Ramos (cell line): ENCODE results near the gene GNAI1.

Experiments used
- in situ Hi-C: fragments of 300-500 bp; cut with MboI; formaldehyde crosslinking; loops from one replicate; pipeline ENCODE4 v1.14.3; 2022; ENCODE audit warnings: low sequenced_read_pairs; ENCODE audit not compliant: unreplicated experiment

GNAI1 gene

DNA sequence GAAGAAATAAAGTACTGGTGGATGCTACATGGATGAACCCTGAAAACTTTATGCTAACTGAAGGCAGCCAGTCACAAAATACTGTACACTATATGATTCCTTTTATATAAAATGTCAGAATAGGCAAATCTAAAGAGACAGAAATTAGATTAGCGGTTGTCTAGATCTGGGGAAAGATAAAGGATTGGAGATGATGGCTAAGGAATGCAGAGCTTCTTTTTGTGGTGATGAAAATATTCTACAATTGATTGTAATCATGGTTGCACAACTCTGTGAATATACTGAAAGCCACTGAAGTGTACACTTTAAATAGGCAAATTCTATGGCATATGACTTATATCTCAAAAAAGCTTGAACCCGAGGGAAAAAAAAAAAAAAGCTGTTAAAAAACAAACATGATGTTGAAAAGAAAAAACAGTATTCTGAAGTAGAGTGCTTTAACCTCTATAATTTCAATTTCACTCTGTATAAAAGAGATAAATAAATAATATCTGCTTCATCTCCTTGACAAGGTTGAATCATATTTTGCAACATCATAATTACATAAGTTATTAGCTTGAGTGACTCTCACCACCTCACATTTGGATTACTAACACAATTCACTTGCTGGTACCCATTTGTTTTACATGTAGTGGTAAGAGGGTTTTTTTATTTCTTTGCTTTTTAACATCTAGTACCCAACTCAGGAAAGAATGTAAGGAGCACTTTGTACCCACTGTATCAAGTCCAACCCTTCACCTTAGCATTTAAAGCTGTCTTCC lies 2.8 kb upstream of the GNAI1 start:
- in situ Hi-C loops = no loop called here

DNA sequence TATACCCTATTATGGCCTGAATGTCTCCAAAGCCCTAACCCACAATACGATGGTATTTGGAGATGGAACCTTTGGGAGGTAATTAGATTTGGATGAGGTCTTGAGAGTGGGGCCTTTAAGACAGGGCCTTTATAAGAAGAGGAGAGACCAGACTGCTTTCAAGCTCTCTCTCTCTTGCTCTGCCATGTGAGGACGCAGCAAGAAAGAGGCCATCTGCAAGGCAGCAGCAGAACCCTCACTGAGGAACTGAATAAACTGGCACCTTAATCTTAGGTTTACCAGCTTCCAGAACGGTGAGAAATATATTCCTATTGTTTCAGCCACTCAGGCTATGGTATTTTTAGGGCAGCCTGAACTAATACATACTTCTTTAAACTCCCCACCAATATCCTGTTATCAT lies 2.0 kb upstream of the GNAI1 start:
- in situ Hi-C loops = no loop called here

DNA sequence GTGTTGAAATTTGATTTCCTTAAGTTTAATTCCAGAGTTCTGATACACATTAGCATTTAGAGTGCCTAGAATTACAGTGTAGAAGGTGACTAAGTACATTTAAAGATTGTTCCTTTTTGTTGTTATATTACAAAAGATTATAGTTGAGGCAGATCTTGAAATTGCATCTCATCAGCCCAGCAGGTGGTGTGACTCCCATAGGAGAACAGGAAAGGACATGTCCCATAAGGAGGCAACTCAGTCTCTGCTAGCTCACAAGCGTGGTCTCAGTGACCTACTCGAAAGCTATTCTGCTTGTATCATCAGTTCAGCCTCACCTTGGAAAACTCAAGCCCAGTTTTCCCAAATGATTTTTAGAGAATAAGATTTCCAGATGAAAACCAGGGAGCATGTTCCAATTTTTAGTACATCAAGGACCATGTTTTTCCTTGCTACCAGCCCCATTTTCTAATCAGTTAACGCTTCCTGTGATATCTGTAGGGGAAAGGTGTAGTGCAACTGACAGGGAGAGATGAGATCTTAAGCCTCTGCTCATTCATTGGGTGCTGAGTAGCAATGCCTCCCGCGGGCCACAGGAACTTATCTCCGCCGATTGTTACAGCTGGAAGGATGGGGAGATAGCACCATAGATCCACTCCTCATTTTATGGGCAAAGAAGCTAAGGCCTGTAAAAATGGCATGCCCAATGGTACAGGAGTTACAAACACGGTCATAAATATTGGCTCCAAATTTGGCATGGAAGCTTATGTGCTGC lies 1.1 kb upstream of the GNAI1 start:
- in situ Hi-C loops = no loop called here

DNA sequence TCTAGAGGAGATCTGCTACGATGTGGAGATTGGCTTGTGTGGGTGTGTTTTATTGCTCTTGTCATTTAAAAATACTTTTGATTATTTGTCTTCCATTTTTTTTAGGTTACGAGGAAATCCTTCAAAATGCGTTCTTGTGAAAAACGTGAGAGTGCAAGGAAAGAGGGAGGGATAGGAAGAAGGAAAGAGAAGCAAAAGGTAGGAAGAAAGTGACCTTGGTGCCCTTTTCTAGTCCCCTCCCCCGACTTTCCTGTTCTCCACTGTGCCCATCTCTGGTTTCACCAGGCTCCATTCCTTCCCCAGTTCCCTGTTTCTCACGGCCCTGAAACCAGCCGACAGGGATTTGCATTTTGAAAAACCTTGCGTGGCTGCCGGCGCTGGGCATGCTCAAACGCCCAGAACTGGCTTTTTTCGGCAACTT lies 506 bp upstream of the GNAI1 start:
- in situ Hi-C loops = no loop called here

DNA sequence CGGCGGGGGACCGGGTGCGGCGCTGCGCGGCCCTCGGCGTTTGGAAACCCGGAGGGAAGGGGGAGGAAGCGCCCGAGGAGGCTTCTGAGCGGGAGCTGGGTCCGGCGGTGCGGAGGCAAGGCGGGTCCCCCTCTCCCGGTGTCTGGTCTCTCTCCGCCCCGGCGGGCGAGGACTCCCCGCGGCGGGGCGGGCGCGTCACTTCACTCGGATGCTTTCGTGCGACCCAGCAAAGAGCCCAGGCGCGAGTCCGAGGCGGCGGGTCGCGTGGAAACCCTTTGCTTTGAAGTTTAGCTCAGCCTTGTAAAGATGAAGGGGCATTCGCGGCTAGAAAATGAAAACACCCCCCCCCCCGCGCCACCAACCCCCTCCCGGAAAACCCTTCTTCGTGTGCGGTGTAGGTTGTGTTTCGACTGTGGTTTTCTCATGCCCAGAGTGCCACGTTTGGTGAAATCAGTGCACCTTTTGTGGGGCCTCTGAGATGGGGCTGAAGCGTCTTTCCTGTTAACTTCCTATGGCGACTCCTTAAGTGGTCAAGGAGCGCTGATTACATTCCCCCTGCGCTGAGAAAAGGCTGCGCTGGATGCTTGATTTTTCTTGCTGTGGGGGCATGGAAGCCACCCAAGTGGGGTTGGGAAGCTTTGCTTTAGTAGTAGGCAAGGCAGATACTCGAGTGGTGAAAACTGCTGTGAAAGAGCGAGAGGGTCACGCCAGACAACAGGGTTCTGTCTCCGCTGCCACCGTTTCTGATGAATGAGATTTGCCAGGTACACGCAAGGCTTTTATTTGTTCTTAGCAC lies 876 bp downstream of the GNAI1 start:
- in situ Hi-C loops = no loop called here

DNA sequence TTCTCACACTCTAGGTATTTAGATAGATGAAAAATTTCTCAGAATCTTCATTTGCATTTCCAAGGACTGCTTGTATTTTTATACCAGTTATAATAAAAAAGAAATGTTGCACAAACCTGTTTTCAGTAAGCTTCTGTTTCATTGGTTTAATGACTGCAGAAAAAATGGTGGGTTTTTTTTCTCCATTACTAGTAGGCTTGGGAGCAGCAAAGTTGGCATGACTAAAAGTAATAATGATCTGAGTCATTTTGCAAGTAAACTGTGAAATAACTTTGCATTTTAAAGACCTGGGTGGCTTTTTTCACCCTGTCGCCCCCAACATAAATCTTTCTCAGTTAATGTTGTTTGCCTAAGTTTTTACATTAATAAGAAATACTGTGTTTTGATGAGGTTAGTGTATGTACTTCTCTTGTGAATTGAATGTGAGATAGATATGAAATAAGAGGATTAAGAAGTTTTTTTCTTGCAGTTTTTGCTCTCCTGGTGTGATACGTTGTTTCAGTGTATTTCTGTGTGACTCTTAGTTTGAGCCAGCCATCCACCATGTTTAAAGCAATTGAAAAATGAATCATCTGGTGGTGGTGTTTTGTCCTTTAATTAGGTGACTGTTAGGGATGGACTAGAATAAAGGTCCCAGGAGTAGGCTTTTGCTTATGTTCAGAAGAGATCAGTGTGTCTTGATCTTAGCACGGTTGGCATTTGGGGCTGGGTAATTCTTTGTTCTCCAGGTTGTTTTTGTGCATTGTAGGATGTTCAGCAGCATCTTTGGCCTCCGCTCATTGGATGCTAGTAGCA lies 1.8 kb downstream of the GNAI1 start:
- in situ Hi-C loops = no loop called here

DNA sequence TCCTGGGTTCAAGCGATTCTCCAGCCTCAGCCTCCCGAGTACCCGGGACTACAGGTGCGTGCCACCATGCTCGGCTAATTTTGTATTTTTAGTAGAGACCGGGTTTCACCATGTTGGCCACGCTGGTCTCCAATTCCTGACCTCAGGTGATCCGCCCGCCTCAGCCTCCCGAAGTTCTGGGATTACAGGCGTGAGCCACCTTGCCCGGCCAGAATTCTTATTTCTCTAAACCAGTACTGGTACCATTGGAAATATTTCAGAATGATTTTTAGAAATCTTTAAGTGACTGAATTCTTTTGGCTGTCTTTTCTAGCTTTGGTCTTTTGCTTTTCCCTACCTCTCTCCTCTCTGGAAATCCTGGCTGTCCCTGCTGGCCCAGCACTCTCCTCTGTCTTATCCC lies 2.8 kb downstream of the GNAI1 start:
- in situ Hi-C loops = no loop called here

DNA sequence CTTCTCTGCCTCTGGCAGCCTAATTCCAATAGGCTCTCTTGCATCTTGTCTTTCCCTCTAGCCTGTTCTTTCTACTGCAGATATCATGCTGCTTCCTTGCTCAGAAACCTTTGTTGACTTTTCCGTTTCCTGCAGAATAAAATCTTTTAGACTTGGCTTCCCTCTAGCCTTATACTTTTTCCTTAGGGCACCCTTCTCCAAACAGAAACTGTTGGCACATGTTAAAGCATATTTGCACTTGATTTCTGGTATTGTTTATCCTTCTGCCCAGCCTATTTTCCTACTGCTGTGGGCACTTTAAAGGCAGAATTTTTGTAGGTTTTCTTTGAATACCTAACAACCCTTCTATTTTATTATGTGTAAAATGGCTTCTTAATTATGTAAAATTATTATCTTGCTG lies 4.6 kb downstream of the GNAI1 start:
- in situ Hi-C loops = no loop called here

DNA sequence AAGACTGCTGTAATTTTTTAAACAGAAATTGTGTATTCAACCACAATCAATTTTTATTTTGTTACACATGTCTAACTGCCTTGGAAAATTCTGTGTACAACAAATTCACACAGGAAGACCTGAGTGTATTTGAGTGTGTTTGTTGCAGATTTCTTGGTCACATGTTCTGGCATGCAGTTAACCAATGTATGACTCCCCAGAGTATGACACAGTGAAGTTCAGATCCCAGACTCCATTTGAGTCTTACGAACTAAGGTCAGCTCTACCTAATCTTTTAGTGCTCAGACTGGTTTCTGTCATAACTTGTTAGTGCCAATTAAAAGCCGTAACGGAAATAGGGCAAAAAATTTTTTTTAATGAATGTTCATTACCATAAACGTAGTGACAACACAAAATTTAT lies 5.8 kb downstream of the GNAI1 start:
- in situ Hi-C loops = no loop called here

DNA sequence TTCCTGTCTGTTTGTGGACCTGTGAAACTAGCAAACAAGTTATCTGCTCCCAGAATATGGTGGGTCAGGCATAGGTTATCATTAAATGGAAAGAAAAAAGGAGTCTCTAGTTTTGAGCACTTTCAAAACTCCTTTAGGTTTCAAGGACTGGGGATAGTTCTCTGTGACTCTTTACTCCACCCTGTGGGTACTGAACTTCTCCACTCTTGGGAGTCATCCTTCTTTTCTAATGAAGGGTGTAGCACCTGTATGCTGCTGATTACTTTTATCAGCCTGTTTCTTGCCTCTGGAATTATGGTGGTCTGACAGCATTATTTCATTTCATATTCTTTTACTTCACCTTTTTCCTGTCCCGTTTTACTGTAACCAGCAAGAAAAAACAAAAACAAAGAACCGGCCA lies 6.7 kb downstream of the GNAI1 start:
- in situ Hi-C loops = no loop called here

DNA sequence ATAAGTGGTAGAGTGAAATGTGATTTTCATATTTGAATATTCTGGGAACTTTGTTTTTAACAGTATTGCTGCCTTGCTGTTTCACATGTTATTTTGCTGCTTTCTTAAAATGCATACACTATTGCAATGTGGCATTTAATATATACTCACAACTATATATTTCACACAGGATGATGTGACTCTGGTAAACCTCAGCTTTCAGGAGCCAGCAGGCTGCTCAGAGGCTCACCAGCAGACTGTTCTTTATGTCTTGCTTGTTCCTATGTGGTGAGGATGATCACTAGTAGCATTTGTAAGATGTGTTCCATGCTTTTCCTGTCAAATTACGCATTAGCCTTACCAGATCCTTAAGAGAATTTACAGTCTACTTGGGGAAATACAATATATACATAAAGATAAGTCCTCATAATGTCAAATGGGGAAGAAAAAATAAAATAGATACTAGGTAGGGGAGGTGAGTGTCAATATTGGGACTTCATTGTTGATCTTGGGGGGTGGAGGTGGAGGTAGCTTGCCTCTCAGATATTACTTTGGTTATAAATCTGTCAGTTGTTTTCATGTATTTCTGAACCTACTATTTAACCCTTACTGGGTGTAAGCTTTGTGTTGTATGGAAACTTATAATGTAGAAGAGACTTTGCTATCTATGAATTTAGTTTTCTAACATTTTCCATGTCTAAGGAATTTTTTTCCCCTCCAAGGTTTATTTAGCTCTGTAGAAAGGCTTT lies 8.4 kb downstream of the GNAI1 start:
- in situ Hi-C loops = no loop called here

DNA sequence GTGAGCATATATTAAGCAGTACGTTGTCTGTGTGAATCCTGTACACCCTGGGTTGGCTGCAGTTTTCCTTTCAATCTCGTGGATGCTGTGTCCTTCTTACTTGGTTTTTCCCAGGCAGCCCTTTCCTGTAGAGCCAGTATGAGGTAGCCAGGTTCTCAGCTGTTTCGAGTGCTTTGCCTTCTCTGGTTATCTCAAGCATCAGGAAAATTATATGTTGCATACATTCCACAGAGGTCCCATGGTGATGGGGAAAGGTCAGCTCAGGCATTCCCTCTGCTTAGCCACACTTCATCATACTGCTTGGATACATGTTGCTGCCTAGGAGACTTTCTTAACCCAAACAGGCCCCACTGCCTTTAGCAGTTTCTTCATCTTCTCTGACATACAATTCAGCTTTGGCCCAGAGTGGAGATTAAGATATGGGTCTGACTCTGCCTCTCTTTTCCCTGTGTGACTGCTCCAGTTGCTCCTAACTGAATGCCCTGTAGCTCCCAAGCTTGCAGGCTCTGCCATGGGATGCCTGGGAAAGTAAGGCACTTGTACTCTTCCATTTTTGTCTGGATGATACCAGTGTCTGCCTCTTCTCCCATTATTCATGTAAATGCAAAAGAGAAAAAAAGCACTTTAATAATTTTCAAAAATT lies 11.3 kb downstream of the GNAI1 start:
- in situ Hi-C loops = no loop called here

DNA sequence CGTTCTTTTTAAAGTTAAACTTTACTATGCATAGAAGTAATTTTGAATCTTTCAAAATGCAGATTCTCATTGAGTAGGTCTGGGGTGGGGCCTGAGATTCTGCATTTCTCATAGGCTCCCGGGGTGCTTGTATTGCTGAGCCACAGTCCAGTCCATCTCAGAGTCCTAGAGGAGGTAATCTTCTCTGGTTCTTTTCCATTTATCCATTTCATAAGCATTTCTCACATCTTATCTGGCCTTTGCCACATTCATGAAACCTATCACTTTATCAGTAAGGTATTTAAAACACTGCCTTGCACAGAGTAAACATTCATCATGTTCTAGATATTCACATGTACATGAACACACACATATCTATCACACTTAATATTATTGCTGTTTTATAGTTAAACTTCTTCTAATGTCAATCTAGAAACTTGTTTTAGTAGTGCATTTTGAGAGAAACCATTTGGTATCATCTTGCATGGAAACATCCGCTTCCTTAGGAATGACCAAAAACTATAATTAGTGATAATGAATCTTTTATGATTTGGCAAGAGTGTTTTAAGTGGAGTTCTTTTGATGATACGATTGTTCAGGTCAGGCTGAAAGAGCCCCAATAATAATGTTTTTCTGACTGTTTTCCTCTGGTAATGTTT lies 12.0 kb downstream of the GNAI1 start:
- in situ Hi-C loops = no loop called here

DNA sequence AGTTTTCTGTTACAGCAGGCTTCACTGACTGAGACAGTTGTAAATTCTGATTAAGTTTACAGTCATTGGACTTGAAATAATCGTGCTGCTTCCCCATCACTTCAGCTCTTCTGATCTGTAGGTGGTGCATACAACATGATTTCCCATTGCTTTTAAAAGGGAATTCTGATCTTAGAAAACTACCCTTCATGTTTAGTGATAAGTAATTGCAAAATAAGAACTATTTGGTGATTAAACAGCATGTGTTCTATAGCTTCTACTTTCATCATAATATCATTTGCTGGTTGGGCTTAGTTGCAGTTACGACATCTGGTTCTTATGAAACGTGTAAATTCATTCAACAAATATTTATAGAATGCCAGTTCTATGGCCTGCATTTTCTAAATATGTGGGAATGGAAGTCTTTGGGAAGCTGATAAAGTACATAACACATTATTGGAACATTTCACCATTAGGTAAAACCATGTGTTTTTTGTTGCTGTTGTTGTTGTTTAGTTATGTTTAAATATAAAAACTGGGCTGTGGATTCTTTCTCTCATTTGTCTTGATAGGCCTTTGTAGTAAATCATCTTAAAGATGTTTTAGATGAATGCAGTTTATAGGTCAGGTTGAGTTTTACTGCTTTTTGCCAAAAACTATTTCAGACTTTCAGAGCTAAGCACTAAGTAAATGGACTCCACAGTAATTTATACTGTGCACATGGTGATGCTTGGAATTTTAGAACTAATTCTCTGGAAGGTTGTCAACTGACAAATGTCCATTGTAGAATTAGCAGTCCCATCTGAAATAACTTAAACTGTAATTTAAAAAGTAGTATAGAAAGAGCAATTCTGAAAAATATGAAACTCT lies 13.1 kb downstream of the GNAI1 start:
- in situ Hi-C loops = no loop called here

DNA sequence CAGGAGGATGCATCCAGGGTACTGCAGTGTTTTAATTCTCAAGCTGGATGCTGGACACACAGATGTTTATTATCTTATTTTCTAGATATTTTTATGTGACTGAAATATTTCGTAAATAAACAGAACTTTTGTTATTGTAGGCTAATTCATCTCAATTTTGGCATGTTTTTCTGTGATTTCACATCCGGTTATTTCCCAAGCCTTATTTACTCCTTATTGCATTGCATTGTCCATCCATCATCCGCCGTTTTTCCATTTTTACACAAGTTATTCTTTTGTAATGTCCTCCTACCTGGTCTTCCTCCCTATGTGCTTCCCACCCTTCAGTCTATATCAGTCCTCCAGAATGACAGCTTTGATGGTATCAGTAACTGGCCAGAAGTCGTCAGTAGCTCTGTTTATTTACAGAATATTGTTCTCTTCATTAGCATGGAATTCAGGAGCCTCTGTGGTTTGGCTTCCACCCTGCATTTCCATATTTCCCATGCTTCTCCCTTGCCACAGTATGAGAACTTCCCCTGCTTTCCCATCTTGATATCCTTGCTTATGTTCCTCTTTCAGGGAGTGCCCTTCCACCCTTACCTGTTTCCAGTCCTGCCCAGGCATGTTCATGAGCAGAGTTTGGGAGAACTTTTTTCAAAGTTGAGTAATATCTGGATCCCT lies 16.1 kb downstream of the GNAI1 start:
- in situ Hi-C loops = no loop called here

DNA sequence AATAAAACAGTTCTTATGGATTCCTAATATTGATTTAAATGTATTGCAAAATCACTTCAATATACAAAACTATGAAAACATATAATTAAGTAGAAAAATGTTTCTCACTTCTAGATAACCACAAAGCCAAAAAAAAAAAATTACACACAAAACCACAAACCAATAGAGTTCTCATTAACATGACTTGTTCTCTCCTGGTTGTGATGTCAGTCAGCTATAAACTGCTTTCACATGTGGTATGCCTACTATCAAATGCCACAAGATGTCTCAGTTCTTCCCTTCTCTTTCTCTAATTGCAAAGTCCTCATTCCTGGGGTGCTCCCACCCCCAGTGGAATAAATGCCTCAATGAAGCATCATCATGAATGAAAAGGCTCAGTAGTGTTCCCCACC lies 16.6 kb downstream of the GNAI1 start:
- in situ Hi-C loops = no loop called here

DNA sequence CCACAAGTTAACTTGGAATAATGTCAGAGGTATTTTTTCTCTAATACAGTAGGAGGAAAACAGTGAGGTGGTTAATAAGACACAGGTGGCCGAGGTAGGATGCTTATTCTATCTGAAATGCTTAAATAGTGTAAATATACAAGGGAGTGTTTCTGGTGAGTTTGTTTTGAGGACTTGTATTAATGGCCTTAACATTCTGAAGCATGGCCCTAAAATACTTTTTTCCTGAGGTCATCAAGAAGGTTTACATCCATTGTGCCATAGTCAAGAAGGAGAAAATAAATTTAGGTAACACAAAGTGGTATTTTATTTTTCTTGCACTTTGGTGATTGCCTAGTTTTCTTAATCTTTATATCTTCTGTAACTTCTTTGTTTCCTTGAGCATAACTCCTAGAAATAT lies 18.8 kb downstream of the GNAI1 start:
- in situ Hi-C loops = no loop called here
